Raji (cell line): ENCODE data around the gene ADGRG7.

ENCODE experiments used
- POLR2A ChIP-seq: IDR thresholded peaks from 2 replicates; pipeline ENCODE4 v1.6.1; 2011; ENCODE audit warnings: low read depth, low read length, control low read depth; ENCODE audit not compliant: insufficient read depth

The ADGRG7 gene

DNA sequence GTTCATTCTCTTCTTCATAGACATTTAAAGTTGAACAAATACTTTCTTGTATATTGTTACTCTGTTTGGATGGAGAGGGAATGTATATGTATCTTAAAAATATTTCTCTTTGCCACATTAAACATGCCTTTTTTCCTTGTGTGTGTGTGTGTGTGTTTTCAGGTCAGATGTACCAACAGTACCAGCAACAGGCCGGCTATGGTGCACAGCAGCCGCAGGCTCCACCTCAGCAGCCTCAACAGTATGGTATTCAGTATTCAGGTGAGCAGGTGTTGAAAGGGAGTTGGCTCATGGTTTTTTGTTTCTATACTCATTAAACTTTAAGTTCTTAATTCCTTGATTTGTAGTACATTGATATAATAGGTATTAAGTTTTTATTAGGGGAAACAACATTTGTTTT, 135.3 kb downstream of the ADGRG7 start:
- TF ChIP-seq POLR2A, result no peak
